HCT116 (cell line): ENCODE results near the gene MYH15. TPM values are rescaled to one million over a fixed set of nuclear protein-coding genes. Genes with fewer than 3 reads are reported as not detected.

Experiments
- ATAC-seq: fragments of 200-7000 bp; cut with Tn5 transposase; 2 replicates; pipeline ENCODE4 v1.9.1; 2020; ENCODE audit warnings: mild to moderate bottlenecking, moderate library complexity
- BruUV-seq: library from RNA; stranded (reverse); fragments of 400-500 nt; replicated peaks from 2 replicates; lab custom pipeline; 2021; lab: Mats Ljungman, UMichigan
- CTCF ChIA-PET: fragments of 300-600 bp; sonication (Branson Sonifier 250); formaldehyde crosslinking; loops from one replicate; lab custom pipeline; 2021; ENCODE audit warnings: antibody characterized with exemption; lab: Charles Lee
- POLR2A ChIA-PET: fragments of 300-600, 350-600 bp; sonication (Branson Sonifier 250); formaldehyde crosslinking; loops from one replicate; lab custom pipeline; 2021; ENCODE audit warnings: antibody characterized with exemption; lab: Charles Lee
- RAD21 ChIA-PET, 2 experiments: fragments of 300-600 bp; sonication (Branson Sonifier 250); formaldehyde crosslinking; loops; one replicate each; lab custom pipeline; 2023; ENCODE audit warnings: low total read pairs in 2 of 2; ENCODE audit not compliant: uncharacterized antibody in 2 of 2, unreplicated experiment in 2 of 2, low non-redundant PET in 1 of 2; lab: Charles Lee
- DNase-seq: peaks from one replicate; pipeline ENCODE4 v3.0.0-alpha.2; 2010; ENCODE audit warnings: low read depth, low spot score
- H2AFZ ChIP-seq: fragments of 200-600 bp; shearing (Covaris generic), sonication (generic); 2 replicates; pipeline ENCODE4 v1.6.1; 2017; ENCODE audit warnings: low read depth, mixed run types, mixed read lengths, antibody characterized with exemption, low read length; ENCODE audit not compliant: poor library complexity, severe bottlenecking
- H3K27ac ChIP-seq: 2 replicates; pipeline ENCODE4 v1.5.1; 2012; ENCODE audit warnings: low read depth, low read length
- H3K27me3 ChIP-seq: fragments of 200-600 bp; sonication (generic); 2 replicates; pipeline ENCODE4 v1.6.1; 2016; ENCODE audit warnings: mixed run types, low read length, mixed read lengths; ENCODE audit not compliant: insufficient read depth
- H3K36me3 ChIP-seq, 2 experiments: fragments of 200-500 bp in 1 of 2; fragments of 200-600 bp in 1 of 2; sonication (Bioruptor generic) in 1 of 2; sonication (generic) in 1 of 2; 2 replicates each; pipeline versions ENCODE4 v1.5.1 to v1.6.1; 2014 to 2016; ENCODE audit warnings: low read length in 2 of 2, inconsistent platforms in 1 of 2, mixed read lengths in 1 of 2, mixed run types in 1 of 2; ENCODE audit not compliant: insufficient read depth in 2 of 2, control insufficient read depth in 1 of 2
- H3K4me1 ChIP-seq, 2 experiments: fragments of 200-600 bp in 1 of 2; sonication (generic) in 1 of 2; 2 replicates each; pipeline versions ENCODE4 v1.5.1 to v1.6.1; 2012 to 2017; ENCODE audit warnings: low read length in 2 of 2, inconsistent platforms in 1 of 2, mild to moderate bottlenecking in 1 of 2, mixed read lengths in 1 of 2, mixed run types in 1 of 2, moderate library complexity in 1 of 2; ENCODE audit not compliant: insufficient read depth in 2 of 2, control insufficient read depth in 1 of 2
- H3K4me2 ChIP-seq: fragments of 200-600 bp; sonication (generic); 2 replicates; pipeline ENCODE4 v1.6.1; 2017; ENCODE audit warnings: mixed run types, low read length, mixed read lengths
- H3K4me3 ChIP-seq, 2 experiments: fragments of 200-600 bp in 1 of 2; sonication (generic) in 1 of 2; replicated peaks in 1 of 2; 2 replicates each; pipeline ENCODE4 v1.5.1; 2011 to 2016; ENCODE audit warnings: low read length in 2 of 2, control low read depth in 1 of 2, low read depth in 1 of 2, mild to moderate bottlenecking in 1 of 2, mixed read lengths in 1 of 2, mixed run types in 1 of 2
- H3K79me2 ChIP-seq: fragments of 200-600 bp; sonication (generic); 2 replicates; pipeline ENCODE4 v1.6.1; 2017; ENCODE audit warnings: mild to moderate bottlenecking, mixed run types, low read length, moderate library complexity, mixed read lengths; ENCODE audit not compliant: insufficient read depth
- H3K9ac ChIP-seq: fragments of 200-600 bp; sonication (generic); 2 replicates; pipeline ENCODE4 v1.6.1; 2016; ENCODE audit warnings: low read length, mixed read lengths
- H3K9me2 ChIP-seq: fragments of 200-600 bp; sonication (generic), shearing (Covaris generic); 2 replicates; pipeline ENCODE4 v1.6.1; 2017; ENCODE audit warnings: mixed run types, mild to moderate bottlenecking, moderate library complexity; ENCODE audit not compliant: insufficient read depth
- H3K9me3 ChIP-seq, 2 experiments: fragments of 200-500 bp in 1 of 2; fragments of 200-600 bp in 1 of 2; sonication (Bioruptor generic) in 1 of 2; sonication (generic) in 1 of 2; 2 replicates each; pipeline ENCODE4 v1.6.1; 2014 to 2017; ENCODE audit warnings: low read length in 2 of 2, mixed read lengths in 2 of 2, inconsistent platforms in 1 of 2, low read depth in 1 of 2, mild to moderate bottlenecking in 1 of 2, mixed run types in 1 of 2, moderate library complexity in 1 of 2; ENCODE audit not compliant: control insufficient read depth in 1 of 2, insufficient read depth in 1 of 2
- H4K20me1 ChIP-seq: fragments of 200-600 bp; sonication (generic), shearing (Covaris generic); 2 replicates; pipeline ENCODE4 v1.6.1; 2017; ENCODE audit warnings: mixed run types, mild to moderate bottlenecking, moderate library complexity; ENCODE audit not compliant: insufficient read depth
- ATF3 ChIP-seq: IDR thresholded peaks from 2 replicates; pipeline ENCODE4 v1.6.1; 2012
- EZH2phosphoT487 ChIP-seq: fragments of 200-600 bp; IDR thresholded peaks from 2 replicates; pipeline ENCODE4 v1.6.1; 2018; ENCODE audit warnings: antibody characterized with exemption, borderline replicate concordance
- JUND ChIP-seq: IDR thresholded peaks from 2 replicates; pipeline ENCODE4 v1.6.1; 2012
- POLR2A ChIP-seq: IDR thresholded peaks from 2 replicates; pipeline ENCODE4 v1.7.0; 2011; ENCODE audit warnings: borderline replicate concordance; ENCODE audit not compliant: insufficient read depth, insufficient read length; ENCODE audit errors: extremely low read depth
- REST ChIP-seq: IDR thresholded peaks from 2 replicates; pipeline ENCODE4 v1.6.1; 2012; ENCODE audit warnings: low read depth
- TCF7L2 ChIP-seq: IDR thresholded peaks from 2 replicates; pipeline ENCODE4 v1.7.0; 2011; ENCODE audit warnings: borderline replicate concordance, inconsistent platforms; ENCODE audit not compliant: insufficient read depth, insufficient read length; ENCODE audit errors: extremely low read depth
- YY1 ChIP-seq: IDR thresholded peaks from 2 replicates; pipeline ENCODE4 v1.6.1; 2011; ENCODE audit warnings: low read length, low read depth, moderate library complexity, mild to moderate bottlenecking; ENCODE audit not compliant: insufficient replicate concordance; ENCODE audit errors: extremely low read depth
- ZBTB33 ChIP-seq: IDR thresholded peaks from 2 replicates; pipeline ENCODE4 v1.6.1; 2011; ENCODE audit warnings: mild to moderate bottlenecking, low read length, moderate library complexity; ENCODE audit not compliant: insufficient replicate concordance; ENCODE audit errors: extremely low read depth
- intact Hi-C: fragments of 100-400 bp; cut with micrococcal nuclease; formaldehyde crosslinking; loops from 2 replicates; pipeline ENCODE4 v1.10.0; 2022
- total RNA-seq: library from RNA; stranded (reverse); gene quantifications from one replicate; pipeline ENCODE4 v1.2.1, GENCODE V29; 2021; ENCODE audit not compliant: unreplicated experiment

Gene MYH15
- total RNA-seq, 1 experiment from 2014 or later = 11.2 TPM

- BruUV-seq = no TSS peak
- ATAC-seq = no peak
- POLR2A ChIA-PET = no interaction called here
These were observed 6.7 kb downstream of the MYH15 start for GRCh38 chr3:108503722-108504121.

More at GRCh38 chr3:108503722-108504121, 6.7 kb downstream of the MYH15 start:
- RAD21 ChIA-PET = no interaction called here
- Histone ChIP-seq H3K4me3 (no peak overlapping the region), H4K20me1 (no peaks in the 10 kb centered on the region), H3K4me2 (no peak overlapping the region), H3K79me2 (no peaks in the 10 kb centered on the region), H3K9ac (no peak overlapping the region), H3K27ac (no peak overlapping the region), H3K4me1 (no peaks in the 10 kb centered on the region), H3K27me3 (no peaks in the 10 kb centered on the region), H2AFZ (no peak overlapping the region), H3K36me3 (no peaks in the 10 kb centered on the region), H3K9me2 (no peaks in the 10 kb centered on the region), H3K9me3 (no peaks in the 10 kb centered on the region)
- DNase-seq = no peak
- TF ChIP-seq YY1 = no peak
- no peak for TF ChIP-seq TCF7L2
- no peak for TF ChIP-seq ATF3
- TF ChIP-seq ZBTB33 = no peak
- no peak for TF ChIP-seq REST
- no peak for TF ChIP-seq JUND
- TF ChIP-seq POLR2A = no peak
- no peak for TF ChIP-seq EZH2phosphoT487
- intact Hi-C loops = no loop called here
- CTCF ChIA-PET = no interaction called here
